Neural crest cell (in vitro differentiated cells): ENCODE data around the gene C12orf42. TPM values are rescaled to one million over a fixed set of nuclear protein-coding genes. Genes with fewer than 3 reads are reported as not detected.

Experiments
- DNase-seq: peaks from one replicate; pipeline ENCODE4 v3.0.0; 2021; ENCODE audit warnings: low read depth, mixed read lengths, low spot score
- H3K27ac Mint-ChIP-seq: one replicate; pipeline ENCODE4 v1.8.0; 2021; ENCODE audit warnings: mild to moderate bottlenecking, mixed read lengths; ENCODE audit not compliant: unreplicated experiment
- H3K27me3 Mint-ChIP-seq: 2 replicates; pipeline ENCODE4 v1.8.0; 2021; ENCODE audit warnings: low read depth, mild to moderate bottlenecking, mixed read lengths
- H3K36me3 Mint-ChIP-seq: 2 replicates; pipeline ENCODE4 v1.8.0; 2021; ENCODE audit warnings: low read depth, mild to moderate bottlenecking, mixed read lengths
- H3K4me1 Mint-ChIP-seq: 2 replicates; pipeline ENCODE4 v1.8.0; 2021; ENCODE audit warnings: mixed read lengths
- H3K4me3 Mint-ChIP-seq: one replicate; pipeline ENCODE4 v1.8.0; 2021; ENCODE audit warnings: mild to moderate bottlenecking, mixed read lengths
- H3K9me3 Mint-ChIP-seq: 2 replicates; pipeline ENCODE4 v1.8.0; 2021; ENCODE audit warnings: mixed read lengths
- total RNA-seq: library from RNA; stranded (reverse); gene quantifications from 2 replicates; pipeline ENCODE4 v1.2.1, GENCODE V29; 2021
- TF ChIP-seq, protein P1 (sequence below): fragments of 200-600 bp; sonication (generic); conservative IDR thresholded peaks from 2 replicates; pipeline ENCODE4 v1.5.0; 2021; ENCODE audit warnings: antibody characterized with exemption, mild to moderate bottlenecking

Gene C12orf42
- total RNA-seq, 1 donor from 2014 or later = not detected

DNA sequence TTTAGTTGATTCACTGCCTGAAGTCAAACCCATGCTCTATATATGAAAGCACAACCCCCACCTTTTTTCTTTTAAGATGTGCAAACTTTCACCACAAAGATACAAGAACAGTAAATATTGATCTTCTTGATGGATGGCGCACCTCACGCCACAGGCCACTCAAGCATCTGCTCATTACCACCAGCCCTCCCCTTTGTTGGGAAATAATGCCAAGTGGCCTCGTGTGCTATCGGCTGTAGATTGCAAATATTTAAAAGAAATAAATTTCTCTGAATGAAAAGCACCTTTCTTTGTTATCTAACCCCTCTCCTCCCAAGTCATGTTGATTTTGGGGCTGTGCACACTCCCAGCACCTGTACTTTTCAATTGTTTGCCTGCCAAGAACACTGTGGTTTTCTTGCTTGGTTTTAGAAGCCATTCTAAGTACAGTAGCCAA, 122.7 kb downstream of the C12orf42 start:
- TF ChIP-seq, protein P1, sequence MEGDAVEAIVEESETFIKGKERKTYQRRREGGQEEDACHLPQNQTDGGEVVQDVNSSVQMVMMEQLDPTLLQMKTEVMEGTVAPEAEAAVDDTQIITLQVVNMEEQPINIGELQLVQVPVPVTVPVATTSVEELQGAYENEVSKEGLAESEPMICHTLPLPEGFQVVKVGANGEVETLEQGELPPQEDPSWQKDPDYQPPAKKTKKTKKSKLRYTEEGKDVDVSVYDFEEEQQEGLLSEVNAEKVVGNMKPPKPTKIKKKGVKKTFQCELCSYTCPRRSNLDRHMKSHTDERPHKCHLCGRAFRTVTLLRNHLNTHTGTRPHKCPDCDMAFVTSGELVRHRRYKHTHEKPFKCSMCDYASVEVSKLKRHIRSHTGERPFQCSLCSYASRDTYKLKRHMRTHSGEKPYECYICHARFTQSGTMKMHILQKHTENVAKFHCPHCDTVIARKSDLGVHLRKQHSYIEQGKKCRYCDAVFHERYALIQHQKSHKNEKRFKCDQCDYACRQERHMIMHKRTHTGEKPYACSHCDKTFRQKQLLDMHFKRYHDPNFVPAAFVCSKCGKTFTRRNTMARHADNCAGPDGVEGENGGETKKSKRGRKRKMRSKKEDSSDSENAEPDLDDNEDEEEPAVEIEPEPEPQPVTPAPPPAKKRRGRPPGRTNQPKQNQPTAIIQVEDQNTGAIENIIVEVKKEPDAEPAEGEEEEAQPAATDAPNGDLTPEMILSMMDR = no peak
- no peak for DNase-seq
- no peak overlapping the region for H3K27ac Mint-ChIP-seq
- H3K9me3 Mint-ChIP-seq = peaks cover 5% of the 10 kb centered on the region
- peaks cover 8% of the 10 kb centered on the region for H3K27me3 Mint-ChIP-seq
- no peak overlapping the region for H3K4me3 Mint-ChIP-seq
- H3K36me3 Mint-ChIP-seq = no peaks in the 10 kb centered on the region
- no peaks in the 10 kb centered on the region for H3K4me1 Mint-ChIP-seq

DNA sequence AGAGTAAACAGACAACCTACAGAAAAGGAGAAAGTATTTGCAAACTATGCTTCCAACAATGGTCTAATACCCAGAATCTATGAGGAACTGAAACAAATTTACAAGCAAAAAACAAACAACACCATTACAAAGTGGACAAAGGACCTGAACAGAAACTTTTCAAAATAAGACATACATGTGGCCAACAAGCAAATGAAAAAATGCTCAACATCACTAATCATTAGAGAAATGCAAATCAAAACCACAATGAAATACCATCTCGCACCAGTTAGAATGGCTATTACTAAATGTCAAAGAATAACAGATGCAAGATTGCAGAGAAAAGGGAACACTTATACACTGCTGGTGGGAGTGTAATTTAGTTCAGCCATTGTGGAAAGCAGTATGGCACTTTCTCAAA, 125.8 kb downstream of the C12orf42 start:
- H3K4me3 Mint-ChIP-seq = no peak overlapping the region
- no peaks in the 10 kb centered on the region for H3K4me1 Mint-ChIP-seq
- TF ChIP-seq, protein P1 = no peak
- peaks cover 13% of the 10 kb centered on the region for H3K27me3 Mint-ChIP-seq
- no peak overlapping the region for H3K27ac Mint-ChIP-seq
- H3K36me3 Mint-ChIP-seq = peaks cover 4% of the 10 kb centered on the region
- no peak for DNase-seq
- H3K9me3 Mint-ChIP-seq = peaks cover 18% of the 10 kb centered on the region

DNA sequence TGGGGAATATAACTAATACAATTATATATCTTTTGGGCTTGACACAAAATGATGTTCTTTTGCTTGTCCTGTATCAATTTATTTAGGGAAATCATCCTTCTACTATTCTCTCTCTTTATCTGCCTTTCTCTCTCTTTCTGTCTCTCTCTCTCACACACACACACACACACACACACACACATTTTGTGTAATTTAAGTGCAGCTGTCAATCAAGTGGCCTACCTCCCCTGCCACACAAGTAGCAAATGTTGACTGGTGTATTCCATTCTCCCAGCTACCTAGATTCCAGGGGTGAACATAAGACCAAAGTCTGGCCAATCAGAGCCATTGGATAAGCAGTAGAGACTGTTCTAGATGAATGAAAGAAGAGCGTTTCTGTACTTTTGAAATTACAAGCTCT, 127.6 kb downstream of the C12orf42 start:
- H3K4me1 Mint-ChIP-seq = no peaks in the 10 kb centered on the region
- no peak overlapping the region for H3K27ac Mint-ChIP-seq
- DNase-seq = no peak
- peaks cover 4% of the 10 kb centered on the region for H3K36me3 Mint-ChIP-seq
- H3K9me3 Mint-ChIP-seq = peaks cover 18% of the 10 kb centered on the region
- H3K4me3 Mint-ChIP-seq = no peak overlapping the region
- peaks cover 18% of the 10 kb centered on the region for H3K27me3 Mint-ChIP-seq
- TF ChIP-seq, protein P1 = no peak

DNA sequence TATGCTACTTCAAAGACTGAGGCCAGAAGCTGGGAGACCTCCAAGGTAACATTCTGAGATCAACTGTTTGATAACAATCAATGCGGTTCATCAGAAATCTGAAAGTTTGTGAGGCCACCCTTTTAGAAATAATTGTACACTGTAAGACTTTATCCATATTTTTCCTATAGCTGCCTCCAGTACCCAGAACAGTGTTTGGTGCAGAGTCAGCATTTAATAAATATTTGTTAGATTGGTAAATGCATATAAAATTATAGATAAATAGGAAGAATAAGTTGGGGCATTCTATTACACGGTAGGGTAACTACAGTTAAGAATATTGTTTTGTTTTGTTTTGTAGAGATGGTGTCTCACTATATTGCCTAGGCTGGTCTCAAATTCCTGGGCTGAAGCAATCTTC, 141.4 kb downstream of the C12orf42 start:
- Mint-ChIP-seq H3K9me3 (peaks cover 11% of the 10 kb centered on the region), H3K4me3 (no peak overlapping the region), H3K27ac (no peak overlapping the region), H3K27me3 (peaks cover 7% of the 10 kb centered on the region), H3K4me1 (peaks cover 15% of the 10 kb centered on the region), H3K36me3 (peaks cover 2% of the 10 kb centered on the region)
- TF ChIP-seq, protein P1 = no peak
- DNase-seq = no peak

DNA sequence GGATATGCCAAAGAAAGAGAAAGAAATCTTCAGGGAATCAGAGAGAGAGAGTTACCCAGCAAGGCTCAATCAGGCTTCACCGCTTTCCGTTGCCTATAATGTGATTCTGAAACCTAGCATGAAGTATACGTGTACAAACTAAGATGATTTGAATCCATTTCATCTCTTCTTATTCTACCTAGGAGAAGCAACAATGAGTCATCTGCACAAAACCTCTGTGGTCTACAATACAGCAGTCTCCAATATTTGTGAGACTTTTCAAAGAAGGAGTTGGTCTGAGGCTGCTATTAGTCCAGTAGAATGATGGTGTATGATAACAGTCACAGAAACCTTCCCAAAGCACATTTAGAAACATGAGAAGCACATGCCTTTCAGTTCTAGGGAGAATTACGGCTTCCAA, 141.9 kb downstream of the C12orf42 start:
- Mint-ChIP-seq H3K4me1 (peaks cover 15% of the 10 kb centered on the region), H3K27me3 (peaks cover 7% of the 10 kb centered on the region), H3K9me3 (peaks cover 11% of the 10 kb centered on the region), H3K36me3 (peaks cover 2% of the 10 kb centered on the region), H3K4me3 (no peak overlapping the region), H3K27ac (no peak overlapping the region)
- no peak for DNase-seq
- TF ChIP-seq, protein P1 = no peak

DNA sequence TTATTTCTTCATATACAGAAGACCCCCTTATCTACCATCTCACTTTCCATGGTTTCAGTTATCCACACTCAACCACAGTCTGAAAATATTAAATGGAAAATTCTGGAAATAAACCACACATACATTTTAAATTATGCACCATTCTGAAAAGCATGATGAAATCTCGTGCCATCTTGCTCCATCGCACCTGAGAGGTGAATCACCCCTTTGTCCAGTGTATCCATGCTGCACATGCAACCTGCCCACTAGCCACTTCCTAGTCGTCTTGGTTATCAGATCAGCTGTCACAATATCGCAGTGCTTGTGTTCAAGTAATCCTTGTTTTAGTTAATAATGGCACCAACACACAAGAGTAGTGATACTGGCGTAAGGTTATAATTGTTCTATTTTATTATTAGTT, 145.7 kb downstream of the C12orf42 start:
- TF ChIP-seq, protein P1 = no peak
- DNase-seq = no peak
- Mint-ChIP-seq H3K4me3 (no peak overlapping the region), H3K4me1 (peaks cover 15% of the 10 kb centered on the region), H3K27me3 (peaks cover 7% of the 10 kb centered on the region), H3K36me3 (no peaks in the 10 kb centered on the region), H3K27ac (no peak overlapping the region), H3K9me3 (peaks cover 3% of the 10 kb centered on the region)
